HCT116 (cell line): Measurements from ENCODE around the gene THAP10. TPM values are rescaled to one million over a fixed set of nuclear protein-coding genes. Genes with fewer than 3 reads are reported as not detected.

Experiments used
- ATAC-seq: fragments of 200-7000 bp; cut with Tn5 transposase; 2 replicates; pipeline ENCODE4 v1.9.1; 2020; ENCODE audit warnings: mild to moderate bottlenecking, moderate library complexity
- BruUV-seq: library from RNA; stranded (reverse); fragments of 400-500 nt; replicated peaks from 2 replicates; lab custom pipeline; 2021; lab: Mats Ljungman, UMichigan
- CTCF ChIA-PET: fragments of 300-600 bp; sonication (Branson Sonifier 250); formaldehyde crosslinking; loops from one replicate; lab custom pipeline; 2021; ENCODE audit warnings: antibody characterized with exemption; lab: Charles Lee
- POLR2A ChIA-PET: fragments of 300-600, 350-600 bp; sonication (Branson Sonifier 250); formaldehyde crosslinking; loops from one replicate; lab custom pipeline; 2021; ENCODE audit warnings: antibody characterized with exemption; lab: Charles Lee
- RAD21 ChIA-PET, 2 experiments: fragments of 300-600 bp; sonication (Branson Sonifier 250); formaldehyde crosslinking; loops; one replicate each; lab custom pipeline; 2023; ENCODE audit warnings: low total read pairs in 2 of 2; ENCODE audit not compliant: uncharacterized antibody in 2 of 2, unreplicated experiment in 2 of 2, low non-redundant PET in 1 of 2; lab: Charles Lee
- DNase-seq: peaks from one replicate; pipeline ENCODE4 v3.0.0-alpha.2; 2010; ENCODE audit warnings: low read depth, low spot score
- H2AFZ ChIP-seq: fragments of 200-600 bp; shearing (Covaris generic), sonication (generic); 2 replicates; pipeline ENCODE4 v1.6.1; 2017; ENCODE audit warnings: low read depth, mixed run types, mixed read lengths, antibody characterized with exemption, low read length; ENCODE audit not compliant: poor library complexity, severe bottlenecking
- H3K27ac ChIP-seq: 2 replicates; pipeline ENCODE4 v1.5.1; 2012; ENCODE audit warnings: low read depth, low read length
- H3K27me3 ChIP-seq: fragments of 200-600 bp; sonication (generic); 2 replicates; pipeline ENCODE4 v1.6.1; 2016; ENCODE audit warnings: mixed run types, low read length, mixed read lengths; ENCODE audit not compliant: insufficient read depth
- H3K36me3 ChIP-seq, 2 experiments: fragments of 200-500 bp in 1 of 2; fragments of 200-600 bp in 1 of 2; sonication (Bioruptor generic) in 1 of 2; sonication (generic) in 1 of 2; 2 replicates each; pipeline versions ENCODE4 v1.5.1 to v1.6.1; 2014 to 2016; ENCODE audit warnings: low read length in 2 of 2, inconsistent platforms in 1 of 2, mixed read lengths in 1 of 2, mixed run types in 1 of 2; ENCODE audit not compliant: insufficient read depth in 2 of 2, control insufficient read depth in 1 of 2
- H3K4me1 ChIP-seq, 2 experiments: fragments of 200-600 bp in 1 of 2; sonication (generic) in 1 of 2; 2 replicates each; pipeline versions ENCODE4 v1.5.1 to v1.6.1; 2012 to 2017; ENCODE audit warnings: low read length in 2 of 2, inconsistent platforms in 1 of 2, mild to moderate bottlenecking in 1 of 2, mixed read lengths in 1 of 2, mixed run types in 1 of 2, moderate library complexity in 1 of 2; ENCODE audit not compliant: insufficient read depth in 2 of 2, control insufficient read depth in 1 of 2
- H3K4me2 ChIP-seq: fragments of 200-600 bp; sonication (generic); 2 replicates; pipeline ENCODE4 v1.6.1; 2017; ENCODE audit warnings: mixed run types, low read length, mixed read lengths
- H3K4me3 ChIP-seq, 2 experiments: fragments of 200-600 bp in 1 of 2; sonication (generic) in 1 of 2; replicated peaks in 1 of 2; 2 replicates each; pipeline ENCODE4 v1.5.1; 2011 to 2016; ENCODE audit warnings: low read length in 2 of 2, control low read depth in 1 of 2, low read depth in 1 of 2, mild to moderate bottlenecking in 1 of 2, mixed read lengths in 1 of 2, mixed run types in 1 of 2
- H3K79me2 ChIP-seq: fragments of 200-600 bp; sonication (generic); 2 replicates; pipeline ENCODE4 v1.6.1; 2017; ENCODE audit warnings: mild to moderate bottlenecking, mixed run types, low read length, moderate library complexity, mixed read lengths; ENCODE audit not compliant: insufficient read depth
- H3K9ac ChIP-seq: fragments of 200-600 bp; sonication (generic); 2 replicates; pipeline ENCODE4 v1.6.1; 2016; ENCODE audit warnings: low read length, mixed read lengths
- H3K9me2 ChIP-seq: fragments of 200-600 bp; sonication (generic), shearing (Covaris generic); 2 replicates; pipeline ENCODE4 v1.6.1; 2017; ENCODE audit warnings: mixed run types, mild to moderate bottlenecking, moderate library complexity; ENCODE audit not compliant: insufficient read depth
- H3K9me3 ChIP-seq, 2 experiments: fragments of 200-500 bp in 1 of 2; fragments of 200-600 bp in 1 of 2; sonication (Bioruptor generic) in 1 of 2; sonication (generic) in 1 of 2; 2 replicates each; pipeline ENCODE4 v1.6.1; 2014 to 2017; ENCODE audit warnings: low read length in 2 of 2, mixed read lengths in 2 of 2, inconsistent platforms in 1 of 2, low read depth in 1 of 2, mild to moderate bottlenecking in 1 of 2, mixed run types in 1 of 2, moderate library complexity in 1 of 2; ENCODE audit not compliant: control insufficient read depth in 1 of 2, insufficient read depth in 1 of 2
- H4K20me1 ChIP-seq: fragments of 200-600 bp; sonication (generic), shearing (Covaris generic); 2 replicates; pipeline ENCODE4 v1.6.1; 2017; ENCODE audit warnings: mixed run types, mild to moderate bottlenecking, moderate library complexity; ENCODE audit not compliant: insufficient read depth
- ATF3 ChIP-seq: IDR thresholded peaks from 2 replicates; pipeline ENCODE4 v1.6.1; 2012
- CEBPB ChIP-seq: IDR thresholded peaks from 2 replicates; pipeline ENCODE4 v1.6.1; 2012; ENCODE audit warnings: low read depth
- EGR1 ChIP-seq: IDR thresholded peaks from 2 replicates; pipeline ENCODE4 v1.6.1; 2012; ENCODE audit warnings: low read depth
- EZH2 ChIP-seq: fragments of 200-600 bp; sonication (generic); IDR thresholded peaks from 2 replicates; pipeline ENCODE4 v1.6.1; 2017; ENCODE audit warnings: antibody characterized with exemption, mixed run types
- EZH2phosphoT487 ChIP-seq: fragments of 200-600 bp; IDR thresholded peaks from 2 replicates; pipeline ENCODE4 v1.6.1; 2018; ENCODE audit warnings: antibody characterized with exemption, borderline replicate concordance
- FOSL1 ChIP-seq: IDR thresholded peaks from 2 replicates; pipeline ENCODE4 v1.6.1; 2012; ENCODE audit warnings: low read depth
- JUND ChIP-seq: IDR thresholded peaks from 2 replicates; pipeline ENCODE4 v1.6.1; 2012
- MAX ChIP-seq: IDR thresholded peaks from 2 replicates; pipeline ENCODE4 v1.6.1; 2012
- POLR2A ChIP-seq: IDR thresholded peaks from 2 replicates; pipeline ENCODE4 v1.7.0; 2011; ENCODE audit warnings: borderline replicate concordance; ENCODE audit not compliant: insufficient read depth, insufficient read length; ENCODE audit errors: extremely low read depth
- POLR2AphosphoS5 ChIP-seq: IDR thresholded peaks from 2 replicates; pipeline ENCODE4 v1.6.1; 2011; ENCODE audit warnings: mild to moderate bottlenecking, low read depth, low read length, moderate library complexity
- RAD21 ChIP-seq: IDR thresholded peaks from 2 replicates; pipeline ENCODE4 v1.6.1; 2012; ENCODE audit warnings: low read depth, mild to moderate bottlenecking
- REST ChIP-seq: IDR thresholded peaks from 2 replicates; pipeline ENCODE4 v1.6.1; 2012; ENCODE audit warnings: low read depth
- SIN3A ChIP-seq: IDR thresholded peaks from 2 replicates; pipeline ENCODE4 v1.6.1; 2012; ENCODE audit warnings: low read depth
- SP1 ChIP-seq: IDR thresholded peaks from 2 replicates; pipeline ENCODE4 v1.6.1; 2012; ENCODE audit warnings: low read depth
- SRF ChIP-seq: IDR thresholded peaks from 2 replicates; pipeline ENCODE4 v1.6.1; 2012; ENCODE audit warnings: low read depth
- ZBTB33 ChIP-seq: IDR thresholded peaks from 2 replicates; pipeline ENCODE4 v1.6.1; 2011; ENCODE audit warnings: mild to moderate bottlenecking, low read length, moderate library complexity; ENCODE audit not compliant: insufficient replicate concordance; ENCODE audit errors: extremely low read depth
- ZFX ChIP-seq: fragments of 450-650 bp; IDR thresholded peaks from 2 replicates; pipeline ENCODE4 v1.6.1; 2017
- ZNF274 ChIP-seq: fragments of 200-500 bp; sonication (Bioruptor generic); IDR thresholded peaks from 2 replicates; pipeline ENCODE4 v1.6.1; 2014; ENCODE audit warnings: mild to moderate bottlenecking, low read depth, low read length, inconsistent platforms
- intact Hi-C: fragments of 100-400 bp; cut with micrococcal nuclease; formaldehyde crosslinking; loops from 2 replicates; pipeline ENCODE4 v1.10.0; 2022
- total RNA-seq: library from RNA; stranded (reverse); gene quantifications from one replicate; pipeline ENCODE4 v1.2.1, GENCODE V29; 2021; ENCODE audit not compliant: unreplicated experiment

THAP10 gene
- total RNA-seq, 1 experiment from 2014 or later = 2.8 TPM

- Histone ChIP-seq H3K79me2 (no peaks in the 10 kb centered on the region), H2AFZ (no peak overlapping the region), H3K9ac (no peak overlapping the region), H3K4me2 (no peak overlapping the region), H3K9me2 (no peaks in the 10 kb centered on the region), H3K36me3 (no peaks in the 10 kb centered on the region), H4K20me1 (no peaks in the 10 kb centered on the region), H3K4me3 (no peak overlapping the region), H3K27ac (no peak overlapping the region), H3K9me3 (no peaks in the 10 kb centered on the region), H3K4me1 (peaks cover 0 to 8% of the 10 kb centered on the region in 2 experiments; a peak in 2 of 4 replicates), H3K27me3 (no peaks in the 10 kb centered on the region)
- ChIA-PET RAD21 (no interaction called here), POLR2A (no interaction called here), CTCF (no interaction called here)
- no peak for DNase-seq
- ATAC-seq = no peak
- TF ChIP-seq MAX (no peak), ZNF274 (no peak)
- intact Hi-C loops = no loop called here
- BruUV-seq = no TSS peak
Observed at GRCh38 chr15:70882361-70882760, 9.9 kb downstream of the THAP10 start.

GRCh38 chr15:70880781-70881180 is 11.5 kb downstream of the THAP10 start:
- Histone ChIP-seq H4K20me1 (no peaks in the 10 kb centered on the region), H3K36me3 (no peaks in the 10 kb centered on the region), H3K4me1 (peaks cover 0 to 8% of the 10 kb centered on the region in 2 experiments; a peak in 2 of 4 replicates), H3K9me2 (no peaks in the 10 kb centered on the region), H3K27me3 (no peaks in the 10 kb centered on the region), H3K9ac (no peak overlapping the region), H2AFZ (no peak overlapping the region), H3K4me2 (no peak overlapping the region), H3K27ac (no peak overlapping the region), H3K9me3 (no peaks in the 10 kb centered on the region), H3K79me2 (no peaks in the 10 kb centered on the region), H3K4me3 (no peak overlapping the region)
- intact Hi-C loops = no loop called here
- DNase-seq (no peak), ATAC-seq (no peak)
- no TSS peak for BruUV-seq
- ChIA-PET CTCF (interaction anchor here (1.1 kb wide), 1 partner anchor 69 kb away, joined by 3 read pairs; no protein-coding TSS in a partner anchor), POLR2A (no interaction called here), RAD21 (no interaction called here)
- TF ChIP-seq SIN3A (no peak), CEBPB (no peak), EZH2 (no peak), JUND (no peak), ZFX (no peak), FOSL1 (no peak), SP1 (no peak), POLR2AphosphoS5 (no peak), EZH2phosphoT487 (no peak), ATF3 (no peak), ZBTB33 (no peak), ZNF274 (no peak), RAD21 (no peak), POLR2A (no peak), SRF (no peak), EGR1 (no peak), REST (no peak)
